ENCODE measurements around the gene THADA. TPM values are rescaled to one million over a fixed set of nuclear protein-coding genes. Genes with fewer than 3 reads are reported as not detected.

The THADA gene
- total and polyA plus RNA-seq, 2 donors (not counting 3 experiments of a cell fraction or from before 2014, with no cell fraction given), result 22.6 to 25.3 TPM

- POLR2A ChIA-PET, result no interaction called here
- no peak overlapping the region for H3K27ac ChIP-seq (ENCODE audit: insufficient read depth, low read depth, low read length)
- dilution Hi-C loops (cut with MboI; ENCODE audit: extremely low pct_ligation_motif_present, low sequenced_read_pairs), result no loop called here
Observed at GRCh38 chr2:43262951-43263350, 332.9 kb downstream of the THADA start.

More at GRCh38 chr2:43262951-43263350, 332.9 kb downstream of the THADA start:
- no peak overlapping the region for H3K4me2 ChIP-seq (ENCODE audit: insufficient read depth, low read length)
- no peaks in the 10 kb centered on the region for H3K4me1 ChIP-seq (ENCODE audit: control insufficient read depth, extremely low read depth, insufficient read depth, low read length)
- no peak overlapping the region for H3K9ac ChIP-seq (replicated peaks; ENCODE audit: extremely low read depth, insufficient read depth, low read length)
- H3K9me1 ChIP-seq (replicated peaks; ENCODE audit: control insufficient read depth, extremely low read depth, insufficient read depth, low read length), result no peaks in the 10 kb centered on the region
- no TSS peak for BruUV-seq (replicated peaks)
- no peaks in the 10 kb centered on the region for H3K36me3 ChIP-seq (ENCODE audit: control insufficient read depth in 2 of 2, extremely low read depth in 1 of 2, insufficient read depth in 2 of 2, low read length in 2 of 2)
- CTCF ChIA-PET, result no interaction called here
- intact Hi-C loops (cut with micrococcal nuclease), result loop anchor here (10.0 kb wide), 1 partner anchor 222 kb away; no protein-coding TSS in a partner anchor
- H4K20me1 ChIP-seq (replicated peaks; ENCODE audit: control insufficient read depth, extremely low read depth, insufficient read depth, low read length), result no peaks in the 10 kb centered on the region
- no peak for DNase-seq (ENCODE audit: low read depth, low spot score)
- no peaks in the 10 kb centered on the region for H3K27me3 ChIP-seq (ENCODE audit: control insufficient read depth in 2 of 2, insufficient read depth in 2 of 2, low read length in 2 of 2)
- no peak overlapping the region for H3K4me3 ChIP-seq (replicated peaks in 1 of 3; ENCODE audit: insufficient read depth in 1 of 3, low read depth in 1 of 3, low read length in 3 of 3)
- TF ChIP-seq MYC (IDR thresholded peaks at IDR 0.05; ENCODE audit: low read depth, low read length) (no peak), POLR2A (IDR thresholded peaks at IDR 0.05; ENCODE audit: low read depth, low read length) (no peak), EZH2 (IDR thresholded peaks at IDR 0.05; ENCODE audit: borderline replicate concordance, low read depth, low read length, severe bottlenecking) (no peak), GATA2 (IDR thresholded peaks at IDR 0.05; ENCODE audit: insufficient read depth, insufficient read length, low read depth, low read length) (no peak), CTCF (IDR thresholded peaks at IDR 0.05; ENCODE audit: extremely low read depth in 1 of 2, insufficient read depth in 1 of 2, low read depth in 1 of 2, low read length in 2 of 2) (no peak), POLR2AphosphoS5 (IDR thresholded peaks at IDR 0.05; ENCODE audit: insufficient read depth, low read depth, low read length) (no peak), MAX (IDR thresholded peaks at IDR 0.05; ENCODE audit: insufficient read depth, insufficient read length) (no peak)
- H3K9me3 ChIP-seq (replicated peaks; ENCODE audit: control insufficient read depth, insufficient read depth, low read length), result no peaks in the 10 kb centered on the region
- no peak for FAIRE-seq
- no peaks in the 10 kb centered on the region for H3K79me2 ChIP-seq (ENCODE audit: control insufficient read depth, insufficient read depth, low read length)
- no peak overlapping the region for H2AFZ ChIP-seq (ENCODE audit: low read depth, low read length)

Data from endothelial cell of umbilical vein (primary cell).